ENCODE data around the gene ANKRD40CL. TPM values are rescaled to one million over a fixed set of nuclear protein-coding genes. Genes with fewer than 3 reads are reported as not detected.
A peak's percentile ranks its signal among the peaks of the same experiment; 100 is the strongest.

ANKRD40CL gene
- total RNA-seq, 2 donors from 2014 or later, result not detected

DNA sequence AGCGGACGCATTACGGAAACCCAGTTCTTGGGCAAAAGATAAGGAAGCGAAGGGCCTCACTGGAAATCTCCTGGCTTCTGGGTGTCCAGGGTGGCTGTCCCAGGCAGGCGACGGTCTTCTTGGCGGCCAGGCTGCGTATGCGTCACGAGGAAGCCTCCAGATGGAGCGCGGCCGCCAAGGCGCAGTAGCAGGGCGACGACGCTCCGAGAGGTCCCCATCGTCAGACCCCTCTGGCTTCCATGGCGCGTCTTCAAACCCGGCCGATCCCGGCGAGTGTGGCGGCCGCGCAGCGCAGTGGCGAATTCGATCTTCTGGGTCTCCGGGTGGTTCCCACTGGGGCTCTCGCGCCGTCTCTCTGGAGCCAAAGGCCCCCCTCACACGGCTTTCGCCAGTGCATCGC, 13.8 kb upstream of the ANKRD40CL start:
- Histone ChIP-seq H3K36me3 (no peaks in the 10 kb centered on the region), H3K27me3 (replicated peaks; ENCODE audit: insufficient read depth) (no peaks in the 10 kb centered on the region), H3K9me3 (no peaks in the 10 kb centered on the region), H3K4me1 (ENCODE audit: control insufficient read depth in 1 of 2, low read depth in 2 of 2) (peaks cover 0 to 7% of the 10 kb centered on the region in 2 donors), H3K4me3 (peak overlapping the region; percentile 59), H3K27ac (no peak overlapping the region)
- TF ChIP-seq, protein P1, sequence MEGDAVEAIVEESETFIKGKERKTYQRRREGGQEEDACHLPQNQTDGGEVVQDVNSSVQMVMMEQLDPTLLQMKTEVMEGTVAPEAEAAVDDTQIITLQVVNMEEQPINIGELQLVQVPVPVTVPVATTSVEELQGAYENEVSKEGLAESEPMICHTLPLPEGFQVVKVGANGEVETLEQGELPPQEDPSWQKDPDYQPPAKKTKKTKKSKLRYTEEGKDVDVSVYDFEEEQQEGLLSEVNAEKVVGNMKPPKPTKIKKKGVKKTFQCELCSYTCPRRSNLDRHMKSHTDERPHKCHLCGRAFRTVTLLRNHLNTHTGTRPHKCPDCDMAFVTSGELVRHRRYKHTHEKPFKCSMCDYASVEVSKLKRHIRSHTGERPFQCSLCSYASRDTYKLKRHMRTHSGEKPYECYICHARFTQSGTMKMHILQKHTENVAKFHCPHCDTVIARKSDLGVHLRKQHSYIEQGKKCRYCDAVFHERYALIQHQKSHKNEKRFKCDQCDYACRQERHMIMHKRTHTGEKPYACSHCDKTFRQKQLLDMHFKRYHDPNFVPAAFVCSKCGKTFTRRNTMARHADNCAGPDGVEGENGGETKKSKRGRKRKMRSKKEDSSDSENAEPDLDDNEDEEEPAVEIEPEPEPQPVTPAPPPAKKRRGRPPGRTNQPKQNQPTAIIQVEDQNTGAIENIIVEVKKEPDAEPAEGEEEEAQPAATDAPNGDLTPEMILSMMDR (IDR thresholded peaks at IDR 0.05), result no peak
- DNase-seq (ENCODE audit: low spot score) (no peak), ATAC-seq (ENCODE audit: insufficient number of reproducible peaks, low FRiP score, low read depth) (no peak)

DNA sequence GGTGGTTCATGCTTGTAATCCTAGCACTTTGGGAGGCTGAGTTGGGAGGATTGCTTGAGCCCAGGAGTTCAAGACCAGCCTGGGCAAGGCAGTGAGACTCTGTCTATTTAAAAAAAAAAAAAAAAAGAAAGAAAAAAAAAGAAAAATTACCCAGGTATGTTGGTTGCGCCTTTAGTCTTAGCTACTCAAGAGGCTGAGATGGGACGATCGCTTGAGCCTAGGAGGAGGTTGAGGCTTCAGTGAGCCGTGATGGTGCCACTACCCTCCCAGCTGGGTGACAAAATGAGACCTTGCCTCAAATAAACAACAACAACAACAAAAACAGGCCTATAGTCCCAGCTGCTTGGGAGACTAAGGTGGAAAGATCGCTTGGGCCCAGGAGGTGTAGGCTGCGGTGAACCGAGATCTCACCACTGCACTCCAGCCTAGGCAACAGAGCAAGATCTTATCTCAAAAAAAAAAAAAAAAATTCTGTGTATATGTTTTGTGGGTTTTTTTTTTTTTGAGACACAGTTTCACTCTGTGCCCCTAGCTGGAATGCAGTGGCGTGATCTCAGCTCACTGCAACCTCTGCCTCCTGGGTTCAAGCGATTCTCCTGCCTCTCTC, 12.5 kb upstream of the ANKRD40CL start:
- TF ChIP-seq, protein P1 (IDR thresholded peaks at IDR 0.05), result no peak
- H3K4me3 ChIP-seq, result no peak overlapping the region
- H3K9me3 ChIP-seq, result no peaks in the 10 kb centered on the region
- no peak for DNase-seq (ENCODE audit: low spot score)
- H3K4me1 ChIP-seq (ENCODE audit: control insufficient read depth in 1 of 2, low read depth in 2 of 2), result no peaks in the 10 kb centered on the region
- no peaks in the 10 kb centered on the region for H3K27me3 ChIP-seq (replicated peaks; ENCODE audit: insufficient read depth)
- H3K27ac ChIP-seq, result no peak overlapping the region
- no peaks in the 10 kb centered on the region for H3K36me3 ChIP-seq
- ATAC-seq (ENCODE audit: insufficient number of reproducible peaks, low FRiP score, low read depth), result no peak

DNA sequence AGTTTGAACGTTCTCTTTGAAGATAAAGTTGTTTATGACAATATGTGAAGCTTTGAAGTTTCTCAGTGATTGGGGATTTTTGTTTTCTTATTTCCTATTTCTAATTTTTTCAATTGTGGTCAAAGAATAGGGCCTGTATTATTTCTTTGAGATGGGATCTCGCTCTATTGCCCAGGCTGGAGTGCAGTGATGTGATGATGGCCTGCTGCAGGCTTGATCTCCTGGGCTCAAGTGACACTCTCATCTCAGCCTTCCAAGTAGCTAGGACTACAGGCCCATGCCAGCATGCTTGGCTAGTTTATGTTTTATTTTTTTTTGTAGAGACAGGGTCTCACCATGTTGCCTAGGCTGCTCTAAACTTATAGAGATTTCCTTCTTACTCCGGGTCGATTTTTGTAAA, 11.7 kb upstream of the ANKRD40CL start:
- ATAC-seq (ENCODE audit: insufficient number of reproducible peaks, low FRiP score, low read depth), result no peak
- TF ChIP-seq, protein P1 (IDR thresholded peaks at IDR 0.05), result no peak
- no peak overlapping the region for H3K27ac ChIP-seq
- H3K4me1 ChIP-seq (ENCODE audit: control insufficient read depth in 1 of 2, low read depth in 2 of 2), result no peaks in the 10 kb centered on the region
- no peaks in the 10 kb centered on the region for H3K27me3 ChIP-seq (replicated peaks; ENCODE audit: insufficient read depth)
- no peaks in the 10 kb centered on the region for H3K9me3 ChIP-seq
- DNase-seq (ENCODE audit: low spot score), result no peak
- H3K36me3 ChIP-seq, result no peaks in the 10 kb centered on the region
- no peak overlapping the region for H3K4me3 ChIP-seq

DNA sequence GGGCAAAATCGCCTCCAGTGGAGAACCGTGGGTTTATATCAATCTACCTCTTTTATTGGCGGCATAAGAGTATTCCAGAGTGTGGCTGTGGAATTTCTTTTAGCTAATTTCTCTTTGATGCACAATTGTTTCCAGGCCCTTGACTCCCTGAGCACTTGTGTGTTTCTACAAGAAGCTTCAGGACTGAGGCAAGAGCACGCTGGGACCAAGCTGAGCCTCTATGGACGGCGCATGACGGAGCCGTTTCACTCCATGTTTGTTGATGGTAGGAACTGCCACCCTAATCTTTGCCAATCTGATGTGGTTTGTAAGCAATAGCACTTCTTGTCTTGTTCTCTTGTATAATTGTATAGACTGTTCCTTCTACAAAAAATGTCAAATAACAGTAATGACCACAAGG, 11.2 kb upstream of the ANKRD40CL start:
- DNase-seq (ENCODE audit: low spot score) (no peak), ATAC-seq (ENCODE audit: insufficient number of reproducible peaks, low FRiP score, low read depth) (no peak)
- TF ChIP-seq, protein P1 (IDR thresholded peaks at IDR 0.05), result no peak
- no peak overlapping the region for H3K4me3 ChIP-seq
- no peak overlapping the region for H3K27ac ChIP-seq
- no peaks in the 10 kb centered on the region for H3K4me1 ChIP-seq (ENCODE audit: control insufficient read depth in 1 of 2, low read depth in 2 of 2)
- no peaks in the 10 kb centered on the region for H3K36me3 ChIP-seq
- no peaks in the 10 kb centered on the region for H3K27me3 ChIP-seq (replicated peaks; ENCODE audit: insufficient read depth)
- no peaks in the 10 kb centered on the region for H3K9me3 ChIP-seq

DNA sequence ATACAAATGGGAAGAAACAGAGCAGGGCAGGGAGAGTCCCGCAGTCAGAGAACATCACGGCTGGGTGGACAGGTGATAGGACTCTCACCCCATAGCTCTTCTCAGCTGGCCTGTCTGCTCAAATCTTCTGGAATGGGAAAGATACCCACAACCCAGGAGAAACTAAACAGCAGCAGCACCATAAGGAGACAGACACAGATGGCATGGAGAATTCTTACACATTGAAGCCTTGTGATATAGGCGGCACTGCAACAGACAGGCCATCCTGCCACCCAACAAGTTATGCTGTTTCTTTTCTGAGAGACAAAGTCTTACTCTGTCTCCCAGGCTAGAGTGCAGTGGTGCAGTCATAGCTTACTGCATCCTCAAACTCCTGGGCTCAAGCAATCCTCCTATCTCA, 8.6 kb upstream of the ANKRD40CL start:
- Histone ChIP-seq H3K36me3 (no peaks in the 10 kb centered on the region), H3K27ac (no peak overlapping the region), H3K4me3 (no peak overlapping the region), H3K27me3 (replicated peaks; ENCODE audit: insufficient read depth) (no peaks in the 10 kb centered on the region), H3K9me3 (no peaks in the 10 kb centered on the region), H3K4me1 (ENCODE audit: control insufficient read depth in 1 of 2, low read depth in 2 of 2) (no peaks in the 10 kb centered on the region)
- TF ChIP-seq, protein P1 (IDR thresholded peaks at IDR 0.05), result no peak
- DNase-seq (ENCODE audit: low spot score), result no peak
- no peak for ATAC-seq (ENCODE audit: insufficient number of reproducible peaks, low FRiP score, low read depth)
